LHCN-M2 (cell line): ENCODE measurements around the gene EPHA6. TPM values are rescaled to one million over a fixed set of nuclear protein-coding genes. Genes with fewer than 3 reads are reported as not detected.
A peak's percentile ranks its signal among the peaks of the same experiment; 100 is the strongest.
"Not testable (repeated sequence)": the region's sequence is repeated elsewhere in the genome, so short reads cannot be mapped to it uniquely, and the experiment has no call there.

Source experiments
- DNase-seq: peaks from one replicate; pipeline ENCODE4 v3.0.0-alpha.2; 2012; ENCODE audit warnings: low read depth
- total RNA-seq: library from RNA; depleted of rRNA; stranded (reverse); fragments of >200 nt; gene quantifications from 2 replicates; pipeline ENCODE4 v1.2.3, GENCODE V29; 2014

The EPHA6 gene
- total RNA-seq, 1 experiment from 2014 or later, result not detected

- DNase-seq, result not testable (repeated sequence)
Measured at GRCh38 chr3:97620514-97620913, 806.1 kb downstream of the EPHA6 start.

GRCh38 chr3:97636465-97636864 is 822.1 kb downstream of the EPHA6 start:
- DNase-seq, result no peak

GRCh38 chr3:97646932-97647331 is 832.5 kb downstream of the EPHA6 start:
- DNase-seq, result no peak

GRCh38 chr3:97647441-97647982 is 833.1 kb downstream of the EPHA6 start:
- DNase-seq, result no peak

GRCh38 chr3:97655971-97656370 is 841.6 kb downstream of the EPHA6 start:
- no peak for DNase-seq

GRCh38 chr3:97656638-97657037 is 842.2 kb downstream of the EPHA6 start:
- no peak for DNase-seq

- peak; percentile 0 for DNase-seq
Measured at GRCh38 chr3:97658668-97659285, 844.4 kb downstream of the EPHA6 start.

GRCh38 chr3:97662264-97662663 is 847.9 kb downstream of the EPHA6 start:
- no peak for DNase-seq

GRCh38 chr3:97662762-97663161 is 848.4 kb downstream of the EPHA6 start:
- DNase-seq, result no peak

GRCh38 chr3:97665896-97666295 is 851.5 kb downstream of the EPHA6 start:
- no peak for DNase-seq

- DNase-seq, result no peak
Measured at GRCh38 chr3:97670952-97671351, 856.6 kb downstream of the EPHA6 start.

- no peak for DNase-seq
Measured at GRCh38 chr3:97673357-97673997, 859.1 kb downstream of the EPHA6 start.

- DNase-seq, result no peak
Measured at GRCh38 chr3:97674461-97674860, 860.1 kb downstream of the EPHA6 start.

- DNase-seq, result no peak
Measured at GRCh38 chr3:97680210-97680609, 865.8 kb downstream of the EPHA6 start.

- DNase-seq, result no peak
Measured at GRCh38 chr3:97680696-97681095, 866.3 kb downstream of the EPHA6 start.

- DNase-seq, result no peak
Measured at GRCh38 chr3:97684490-97684889, 870.1 kb downstream of the EPHA6 start.

GRCh38 chr3:97686258-97686657 is 871.9 kb downstream of the EPHA6 start:
- no peak for DNase-seq

GRCh38 chr3:97687734-97688133 is 873.3 kb downstream of the EPHA6 start:
- DNase-seq, result no peak

GRCh38 chr3:97689111-97689510 is 874.7 kb downstream of the EPHA6 start:
- no peak for DNase-seq

GRCh38 chr3:97689962-97690361 is 875.6 kb downstream of the EPHA6 start:
- DNase-seq, result peak; percentile 1

GRCh38 chr3:97691354-97691753 is 877.0 kb downstream of the EPHA6 start:
- DNase-seq, result no peak

GRCh38 chr3:97692389-97692788 is 878.0 kb downstream of the EPHA6 start:
- DNase-seq, result no peak

- DNase-seq, result no peak
Measured at GRCh38 chr3:97692831-97693230, 878.4 kb downstream of the EPHA6 start.
